SK-N-SH (cell line): ENCODE results near the gene DDX19B.

Experiments used
- CTCF ChIP-seq: fragments of 200-600 bp; sonication (generic); IDR thresholded peaks from 2 replicates; pipeline ENCODE4 v1.6.1; 2017; ENCODE audit warnings: antibody characterized with exemption, mild to moderate bottlenecking, moderate library complexity
- FOXM1 ChIP-seq: IDR thresholded peaks from 2 replicates; pipeline ENCODE4 v1.4.0; 2012; ENCODE audit warnings: low read depth, mild to moderate bottlenecking
- GABPA ChIP-seq: IDR thresholded peaks from 2 replicates; pipeline ENCODE4 v1.4.0; 2012; ENCODE audit warnings: low read depth, mild to moderate bottlenecking
- JUND ChIP-seq: IDR thresholded peaks from 2 replicates; pipeline ENCODE4 v1.4.0; 2012
- MAX ChIP-seq: IDR thresholded peaks from 2 replicates; pipeline ENCODE4 v1.4.0; 2012; ENCODE audit warnings: low read depth
- NRF1 ChIP-seq: IDR thresholded peaks from 2 replicates; pipeline ENCODE4 v1.6.1; 2012; ENCODE audit warnings: low read depth, mild to moderate bottlenecking, low read length
- POLR2AphosphoS5 ChIP-seq: IDR thresholded peaks from 2 replicates; pipeline ENCODE4 v1.6.1; 2012; ENCODE audit warnings: low read depth, low read length
- REST ChIP-seq: IDR thresholded peaks from 2 replicates; pipeline ENCODE4 v1.6.1; 2012; ENCODE audit warnings: mild to moderate bottlenecking, low read depth, low read length, moderate library complexity
- TCF12 ChIP-seq: IDR thresholded peaks from 2 replicates; pipeline ENCODE4 v1.4.0; 2012
- TEAD4 ChIP-seq: IDR thresholded peaks from 2 replicates; pipeline ENCODE4 v1.4.0; 2012; ENCODE audit warnings: mild to moderate bottlenecking, borderline replicate concordance; ENCODE audit not compliant: insufficient read depth

- no peak for TF ChIP-seq CTCF
- TF ChIP-seq REST: no peak
- no peak for TF ChIP-seq POLR2AphosphoS5
- no peak for TF ChIP-seq GABPA
- TF ChIP-seq TCF12: no peak
- TF ChIP-seq FOXM1: no peak
- TF ChIP-seq MAX: no peak
- TF ChIP-seq JUND: no peak
- TF ChIP-seq TEAD4: no peak
- no peak for TF ChIP-seq NRF1
Measured at GRCh38 chr16:70370924-70371323, 71.9 kb downstream of the DDX19B start.
